Hematopoietic multipotent progenitor cell treated with erythropoietin and hydrocortisone succinate and interleukin-3 and kit ligand, for 6 days (in vitro differentiated cells): ENCODE measurements around the gene MVK.

ENCODE experiments used
- DNase-seq: peaks from one replicate; pipeline ENCODE4 v3.0.0-alpha.2; 2015

MVK gene

DNA sequence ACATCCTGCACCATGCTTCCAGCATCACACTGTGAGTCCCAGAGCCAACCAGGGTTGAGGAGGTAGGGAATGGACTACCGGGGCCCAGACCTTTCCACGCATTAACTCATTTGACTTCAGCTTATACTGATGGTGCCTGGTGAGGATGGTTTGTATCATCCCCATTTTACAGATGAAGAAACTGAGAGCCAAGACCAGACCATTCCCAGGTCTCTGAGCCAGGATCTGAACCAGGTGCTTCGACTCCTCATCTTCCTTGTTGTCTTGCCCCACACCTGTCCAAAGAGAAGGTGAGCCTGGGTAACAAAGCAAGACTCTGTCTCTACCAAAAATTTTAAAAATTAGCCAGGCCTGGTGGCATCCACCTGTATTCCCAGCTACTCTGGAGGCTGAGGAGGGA, 64.4 kb downstream of the MVK start:
- DNase-seq: no peak

GRCh38 chr12:109638735-109639134, 65.1 kb downstream of the MVK start:
- DNase-seq: no peak

DNA sequence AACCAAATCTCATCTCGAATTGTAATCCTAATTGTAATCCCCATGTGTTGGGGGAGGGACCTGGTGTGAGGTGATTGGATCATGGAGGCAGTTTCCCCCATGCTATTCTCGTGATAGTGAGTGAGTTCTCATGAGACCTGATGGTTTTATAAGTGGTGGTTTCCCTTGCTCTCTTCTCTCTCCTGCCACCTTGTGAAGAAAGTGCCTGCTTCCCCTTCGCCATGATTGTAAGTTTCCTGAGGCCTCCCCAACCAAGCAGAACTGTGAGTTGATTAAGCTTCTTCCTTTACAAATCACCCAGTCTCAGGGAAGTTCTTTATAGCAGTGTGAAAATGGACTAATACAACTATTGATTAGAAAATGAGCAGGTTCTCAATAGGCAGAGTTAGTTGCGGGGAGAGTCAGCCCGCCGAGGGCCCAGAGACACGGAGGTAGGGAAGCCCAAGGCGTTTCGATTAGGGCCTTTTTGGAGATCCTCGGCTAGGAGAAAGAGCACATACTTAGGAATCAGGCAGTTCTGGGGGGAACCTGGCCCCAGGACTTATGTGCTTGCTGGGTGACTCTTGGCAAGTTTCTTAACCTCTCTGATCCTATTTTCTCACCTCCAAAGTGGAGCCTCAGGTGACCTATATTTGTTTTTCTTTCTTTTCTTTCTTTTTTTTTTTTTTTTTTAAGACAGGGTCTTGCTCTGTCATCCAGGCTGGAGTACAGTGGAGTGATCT, 65.7 kb downstream of the MVK start:
- no peak for DNase-seq

DNA sequence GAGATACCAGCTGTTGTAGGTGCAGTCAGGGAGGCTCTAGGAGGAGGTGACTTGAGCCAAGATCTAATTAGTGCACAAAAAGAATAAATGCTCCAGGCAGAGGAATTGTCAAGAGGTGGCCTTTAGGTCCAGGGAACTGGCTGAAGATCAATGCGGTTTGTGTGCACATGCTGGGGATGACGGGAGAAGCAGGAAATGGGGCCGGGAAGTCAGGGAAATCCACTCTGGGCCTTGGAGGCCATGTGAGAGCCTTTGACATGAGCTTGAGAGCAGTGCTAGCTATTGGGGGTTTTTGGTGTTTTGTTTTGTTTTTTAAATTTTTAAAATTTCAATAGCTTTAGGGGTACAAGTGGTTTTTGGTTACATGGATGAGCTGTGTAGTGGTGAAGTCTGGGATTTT, 67.4 kb downstream of the MVK start:
- DNase-seq: no peak

- DNase-seq: no peak
Measured at GRCh38 chr12:109641422-109641821, 67.8 kb downstream of the MVK start.

GRCh38 chr12:109642506-109643132, 69.0 kb downstream of the MVK start:
- DNase-seq: no peak

- no peak for DNase-seq
Measured at GRCh38 chr12:109645194-109645593, 71.6 kb downstream of the MVK start.

DNA sequence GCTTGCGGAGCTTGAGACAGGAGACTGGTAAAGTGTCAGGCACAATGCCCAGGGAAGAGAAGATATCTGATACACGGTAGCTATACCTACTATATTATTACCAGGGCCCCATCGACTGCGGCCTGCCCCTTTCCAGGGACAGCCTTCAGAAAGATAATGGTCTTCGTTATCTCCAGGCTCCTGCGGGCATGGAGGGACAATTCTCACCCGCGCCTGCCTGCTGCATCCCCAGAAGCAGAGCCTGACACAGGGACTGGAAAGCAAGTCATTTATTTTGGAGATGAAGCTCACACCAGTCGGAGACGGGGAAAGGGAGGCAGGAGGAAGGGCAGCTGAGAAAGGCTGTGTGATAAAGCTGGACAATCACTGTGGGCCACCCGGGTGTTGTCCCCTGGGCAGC, 72.1 kb downstream of the MVK start:
- no peak for DNase-seq
